ENCODE results near the gene DNLZ.

DNA sequence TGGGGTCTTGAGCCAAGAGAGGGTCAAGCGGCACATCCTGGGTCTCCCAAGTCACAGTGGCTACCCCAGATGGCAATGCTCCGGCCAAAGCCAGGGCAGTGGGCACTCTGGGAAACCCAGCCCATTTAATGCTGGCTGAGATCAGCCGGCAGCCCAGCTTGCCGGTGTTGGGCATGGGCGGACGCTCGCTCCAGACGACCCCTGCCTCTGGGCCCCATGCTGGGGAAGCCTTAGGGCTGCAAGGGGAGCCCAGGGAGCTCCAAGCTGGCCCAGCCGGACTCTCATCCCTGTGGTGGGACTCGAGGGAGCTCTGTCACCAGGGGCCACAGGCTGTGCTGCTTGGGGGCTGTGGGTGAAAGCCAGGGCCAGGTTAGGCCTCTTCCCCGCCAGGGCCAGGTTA, 15.9 kb upstream of the DNLZ start:
- TF ChIP-seq POLR2A (IDR thresholded peaks at IDR 0.05; ENCODE audit: low read length) (no peak), GATA1 (IDR thresholded peaks at IDR 0.05; ENCODE audit: low read depth, low read length) (no peak)
